ENCODE results near the gene PKDCC.

The PKDCC gene

GRCh38 chr2:42089340-42089925, 41.6 kb downstream of the PKDCC start:
- no peak for DNase-seq (ENCODE audit: low read depth)

- no peak for DNase-seq (ENCODE audit: low read depth)
Observed at GRCh38 chr2:42090216-42090615, 42.4 kb downstream of the PKDCC start.

DNA sequence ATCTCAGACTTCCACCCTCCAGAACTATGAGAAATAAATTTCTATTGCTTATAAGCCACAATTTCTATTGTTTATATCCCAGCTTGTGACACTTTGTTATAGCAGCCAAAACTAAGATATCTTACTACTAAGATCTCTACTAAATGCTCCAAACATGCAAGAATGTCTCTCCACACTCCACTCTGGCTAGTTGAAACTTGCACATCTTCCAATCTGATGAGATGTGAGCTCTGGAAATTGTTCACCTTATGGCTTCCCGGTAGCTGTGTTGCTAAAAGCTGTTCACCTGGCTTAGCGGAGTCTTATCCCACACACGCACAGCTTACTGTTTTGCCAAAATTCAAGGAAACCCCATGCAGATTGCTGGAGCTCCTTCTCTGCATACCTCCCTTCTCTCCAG, 43.9 kb downstream of the PKDCC start:
- DNase-seq (ENCODE audit: low read depth), result no peak

DNA sequence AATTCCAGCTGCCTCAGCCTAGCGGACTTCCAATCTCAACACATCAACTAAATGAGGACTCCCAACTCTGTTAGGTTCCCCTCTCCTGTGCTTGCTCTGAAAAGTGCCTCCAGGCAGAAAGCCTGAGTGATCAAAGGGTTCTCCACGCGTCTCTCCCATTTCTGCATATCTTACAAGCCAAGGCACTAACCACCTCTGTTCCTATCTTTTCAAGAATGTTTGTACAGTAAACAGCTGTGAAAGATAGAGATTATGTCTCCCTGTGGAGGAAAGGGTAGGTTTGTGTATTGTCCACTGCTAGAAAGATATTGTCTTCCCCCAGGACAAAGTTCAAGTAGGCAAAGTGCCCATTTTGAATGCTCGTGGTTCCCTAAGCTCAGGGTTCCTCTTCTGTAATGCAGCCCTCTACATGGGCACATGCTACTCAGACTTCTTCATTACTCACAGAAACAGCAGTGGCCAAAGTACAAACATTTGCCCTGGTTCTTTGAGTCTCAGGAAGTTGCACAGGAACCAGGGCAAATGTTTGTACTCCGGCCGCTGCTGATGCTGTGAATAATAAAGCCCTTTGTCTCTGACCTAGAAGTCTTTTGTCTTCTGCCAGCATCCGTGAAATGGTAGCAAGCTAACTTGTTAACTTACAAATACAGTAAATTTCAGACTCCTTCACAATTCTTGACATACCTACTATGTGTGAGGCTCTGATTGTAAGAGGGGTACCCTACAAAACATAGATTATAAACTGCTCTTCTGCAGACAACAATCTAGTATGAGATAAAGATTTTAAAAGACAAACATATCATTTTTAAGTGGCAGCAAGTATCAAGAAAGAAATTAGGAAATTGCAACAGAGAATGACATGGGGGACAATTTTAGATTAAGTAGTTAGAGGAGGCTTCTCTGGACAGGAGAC, 44.5 kb downstream of the PKDCC start:
- no peak for DNase-seq (ENCODE audit: low read depth)

DNA sequence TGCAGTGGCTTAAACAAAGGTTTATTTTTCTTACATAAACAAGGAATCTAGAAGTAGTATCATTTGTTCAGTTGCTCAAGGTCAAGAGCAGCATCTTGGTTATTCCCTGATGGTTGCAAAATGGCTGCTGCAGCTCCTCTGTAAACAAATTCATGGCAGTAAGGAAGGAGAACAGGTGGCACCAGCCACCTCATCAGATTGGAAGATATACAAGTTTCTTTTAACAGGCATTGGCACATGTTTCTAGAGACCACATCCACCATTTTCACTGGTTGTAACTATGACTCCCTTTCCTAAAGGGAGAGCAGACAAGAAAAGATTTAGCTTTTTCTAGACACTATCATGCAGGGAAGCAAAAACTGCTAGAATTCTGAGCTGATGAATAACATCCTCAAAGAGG, 46.3 kb downstream of the PKDCC start:
- no peak for DNase-seq (ENCODE audit: low read depth)

GRCh38 chr2:42095923-42096408, 48.1 kb downstream of the PKDCC start:
- peak; percentile 46 for DNase-seq (ENCODE audit: low read depth)

DNA sequence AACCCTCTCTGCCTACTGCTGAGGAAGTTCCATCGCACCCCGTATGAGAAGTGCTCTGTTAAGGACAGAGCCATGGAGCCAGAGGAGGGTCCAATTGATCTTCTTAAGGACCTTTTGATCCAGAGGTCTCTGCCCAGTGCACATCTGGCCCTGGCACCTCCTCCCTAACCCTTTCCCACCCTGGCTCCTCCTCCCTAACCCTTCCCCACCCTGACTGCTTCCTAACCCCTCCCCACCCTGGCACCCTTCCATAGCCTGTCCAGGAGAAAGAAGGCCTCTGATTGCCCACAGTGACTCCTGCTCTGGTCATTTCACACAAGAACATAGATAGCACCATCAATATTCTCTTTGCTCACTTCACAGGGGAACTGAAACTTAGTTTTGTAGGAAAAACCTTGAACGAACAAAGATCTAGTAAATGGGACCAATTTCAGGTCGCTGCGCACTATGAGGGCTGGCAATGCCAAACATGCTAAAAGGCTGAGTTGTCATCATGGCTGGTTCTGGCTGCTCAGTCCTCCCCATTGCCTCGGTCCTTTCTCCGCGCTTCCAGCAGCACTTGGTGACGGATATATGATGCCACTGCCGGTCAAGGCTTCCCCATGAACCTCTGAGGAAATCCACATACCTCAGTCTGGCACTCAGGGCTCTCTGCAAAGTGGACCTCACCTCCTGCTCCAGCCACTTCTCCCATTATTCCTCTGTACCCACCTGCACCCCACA, 49.2 kb downstream of the PKDCC start:
- no peak for DNase-seq (ENCODE audit: low read depth)

DNA sequence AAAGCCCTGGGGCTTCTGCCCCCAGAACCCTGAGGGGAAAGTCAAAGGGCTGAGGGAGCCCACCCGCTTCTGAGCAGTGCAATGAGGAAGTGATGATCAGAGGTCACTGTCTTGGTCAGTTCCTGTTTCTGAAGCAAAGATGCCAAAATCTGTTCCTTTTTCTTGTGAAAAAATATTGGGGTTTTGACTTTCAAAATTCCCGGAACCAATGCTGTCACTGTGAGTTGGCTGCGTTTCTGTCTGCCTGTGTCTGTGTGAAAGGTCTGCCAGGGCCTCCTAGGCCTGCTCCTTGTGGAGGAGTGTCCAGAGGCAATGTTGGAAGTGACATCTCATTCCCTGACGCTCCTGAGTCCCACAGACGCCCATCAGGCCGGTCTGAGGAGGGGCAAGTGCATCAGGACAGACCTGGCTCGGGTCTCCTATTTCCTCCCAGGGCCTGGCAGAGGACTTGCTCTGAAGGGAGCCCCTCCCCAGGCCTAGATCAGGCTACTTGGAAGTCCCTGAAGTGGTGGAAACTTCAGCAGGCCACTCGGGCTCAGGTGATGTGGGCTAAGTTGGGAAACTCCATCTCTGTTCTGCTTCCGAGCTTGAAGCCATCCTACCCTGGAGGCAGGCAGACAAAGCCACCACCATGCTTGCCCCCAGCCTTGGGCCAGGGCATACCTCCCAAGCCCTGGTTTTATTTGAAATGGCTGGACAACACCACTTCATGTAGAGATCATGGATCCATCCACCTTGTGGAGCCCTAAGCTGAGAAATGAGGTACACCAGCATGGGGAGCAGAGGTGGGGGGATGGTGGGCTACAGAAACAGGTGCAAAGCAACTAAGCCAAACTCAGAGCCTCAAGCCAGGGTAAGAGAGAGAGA, 51.0 kb downstream of the PKDCC start:
- no peak for DNase-seq (ENCODE audit: low read depth)

DNA sequence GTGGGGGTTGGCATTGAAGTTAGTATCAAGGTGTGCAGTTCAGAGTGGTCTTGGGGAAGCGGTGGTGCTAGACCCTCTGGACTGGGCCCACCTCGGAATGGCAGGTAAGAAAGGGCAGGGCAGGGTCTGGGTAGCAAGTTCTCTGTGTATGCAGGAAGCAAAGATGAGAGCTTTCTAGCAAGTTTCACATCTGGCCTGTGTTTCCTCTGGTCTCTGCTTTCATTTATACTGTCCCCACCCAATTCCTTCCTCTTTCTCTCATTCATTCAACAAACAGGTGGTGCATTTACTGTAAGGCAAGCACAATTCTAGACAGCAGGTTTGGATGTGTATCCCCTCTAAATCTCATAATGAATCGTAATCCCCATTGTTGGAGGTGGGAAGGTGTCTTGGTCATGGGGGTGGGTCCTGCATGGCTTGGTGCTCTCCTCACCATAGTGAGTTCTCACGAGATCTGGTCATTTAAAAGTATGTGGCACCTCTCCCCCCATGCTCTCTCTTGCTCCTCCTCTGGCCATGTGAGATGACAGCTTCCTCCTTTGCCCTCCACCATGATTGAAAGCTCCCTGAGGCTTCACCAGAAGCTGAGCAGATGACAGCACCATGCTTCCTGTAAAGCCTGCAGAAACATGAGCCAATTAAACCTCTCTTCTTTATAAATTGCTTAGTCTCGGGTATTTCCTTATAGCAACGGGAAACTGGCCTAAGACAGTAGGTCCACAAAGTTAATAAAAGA, 51.8 kb downstream of the PKDCC start:
- DNase-seq (ENCODE audit: low read depth), result no peak

DNA sequence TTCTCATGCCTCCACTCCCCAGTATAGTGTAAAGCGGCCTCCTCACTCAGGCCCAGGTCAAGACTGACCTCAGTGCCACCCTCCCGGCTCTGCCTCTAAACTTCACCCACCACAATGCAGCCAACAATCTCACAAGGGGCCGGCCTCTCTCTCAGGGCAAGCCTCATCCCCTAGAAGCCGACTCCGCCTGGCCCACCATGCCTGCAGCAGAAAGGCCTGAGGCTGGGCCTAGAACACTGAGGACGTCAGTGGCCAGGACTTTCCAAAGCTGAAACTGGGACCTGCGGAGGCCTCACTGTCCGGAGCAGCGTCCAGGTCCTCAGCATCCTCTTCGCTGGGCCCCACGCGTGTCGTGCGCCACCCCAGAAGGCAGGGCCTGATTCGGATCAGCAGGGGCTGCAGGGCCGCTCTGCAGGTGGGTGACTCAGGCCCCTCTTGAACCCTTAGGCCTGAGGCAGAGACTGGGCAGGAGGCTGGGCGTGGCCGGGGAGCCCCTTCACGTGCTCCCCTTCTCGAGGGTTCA, 52.9 kb downstream of the PKDCC start:
- DNase-seq (ENCODE audit: low read depth), result no peak

GRCh38 chr2:42101206-42102023, 53.6 kb downstream of the PKDCC start:
- DNase-seq (ENCODE audit: low read depth), result peak; percentile 40

- DNase-seq (ENCODE audit: low read depth), result peak; percentile 78
Observed at GRCh38 chr2:42102024-42102590, 54.3 kb downstream of the PKDCC start.

DNA sequence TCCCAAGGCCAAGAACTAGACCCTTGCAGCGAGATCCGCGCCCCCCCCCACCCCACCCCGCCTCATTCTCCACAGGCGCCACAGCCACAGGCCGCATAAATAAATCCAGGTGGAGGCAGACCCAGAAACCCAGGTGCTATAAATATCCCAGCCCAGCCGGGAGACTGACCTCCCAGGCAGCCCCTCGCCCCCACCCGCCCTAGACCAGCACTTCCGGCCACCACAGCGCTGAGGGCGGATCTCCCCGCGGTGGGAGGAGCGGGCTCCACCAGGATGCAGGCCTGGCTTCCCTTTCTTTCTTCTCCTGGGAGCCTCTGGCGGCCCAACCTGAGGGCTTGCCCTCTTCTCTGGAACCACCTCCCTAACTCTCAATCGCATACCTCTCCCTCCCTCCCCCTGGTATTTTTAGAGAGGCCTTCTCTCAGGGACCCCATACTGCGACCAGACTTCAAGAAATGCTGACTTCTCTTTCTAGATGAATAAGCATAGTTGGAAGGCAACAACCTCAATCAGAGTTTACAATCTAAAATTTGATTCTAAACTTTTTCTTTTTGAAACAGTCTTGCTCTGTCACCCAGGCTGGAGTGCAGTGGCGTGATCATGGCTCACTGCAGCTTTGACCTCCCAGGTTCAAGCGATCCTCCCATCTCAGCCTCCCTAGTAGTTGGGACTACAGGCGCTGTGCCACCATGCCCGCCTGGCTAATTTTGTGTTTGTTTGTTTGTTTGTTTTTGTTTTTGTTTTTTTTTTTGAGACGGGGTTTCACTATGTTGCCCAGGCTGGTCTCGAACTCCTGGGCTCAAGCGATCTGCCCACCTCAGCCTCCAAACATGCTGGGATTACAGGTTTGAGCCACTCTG, 55.0 kb downstream of the PKDCC start:
- DNase-seq (ENCODE audit: low read depth), result no peak

- no peak for DNase-seq (ENCODE audit: low read depth)
Observed at GRCh38 chr2:42103829-42104228, 56.0 kb downstream of the PKDCC start.

DNA sequence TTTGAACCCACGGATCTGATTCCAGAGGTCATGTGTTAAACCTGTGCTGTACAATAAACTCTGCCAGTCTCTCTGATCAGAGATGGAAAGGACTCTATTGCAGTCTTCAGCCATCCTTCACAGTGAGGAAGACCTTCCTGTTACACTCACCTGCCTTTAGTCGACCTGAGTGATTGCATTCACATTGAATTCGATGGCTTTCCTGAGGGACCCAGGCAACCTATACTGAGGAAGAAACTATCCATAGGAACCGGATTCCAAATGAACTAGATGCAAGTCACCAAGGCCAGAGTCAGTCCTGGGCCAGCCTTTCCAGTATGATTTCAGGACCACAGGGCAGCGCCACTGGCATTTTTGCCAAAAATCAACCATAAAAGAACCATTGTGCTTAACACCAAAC, 56.8 kb downstream of the PKDCC start:
- DNase-seq (ENCODE audit: low read depth), result no peak

DNA sequence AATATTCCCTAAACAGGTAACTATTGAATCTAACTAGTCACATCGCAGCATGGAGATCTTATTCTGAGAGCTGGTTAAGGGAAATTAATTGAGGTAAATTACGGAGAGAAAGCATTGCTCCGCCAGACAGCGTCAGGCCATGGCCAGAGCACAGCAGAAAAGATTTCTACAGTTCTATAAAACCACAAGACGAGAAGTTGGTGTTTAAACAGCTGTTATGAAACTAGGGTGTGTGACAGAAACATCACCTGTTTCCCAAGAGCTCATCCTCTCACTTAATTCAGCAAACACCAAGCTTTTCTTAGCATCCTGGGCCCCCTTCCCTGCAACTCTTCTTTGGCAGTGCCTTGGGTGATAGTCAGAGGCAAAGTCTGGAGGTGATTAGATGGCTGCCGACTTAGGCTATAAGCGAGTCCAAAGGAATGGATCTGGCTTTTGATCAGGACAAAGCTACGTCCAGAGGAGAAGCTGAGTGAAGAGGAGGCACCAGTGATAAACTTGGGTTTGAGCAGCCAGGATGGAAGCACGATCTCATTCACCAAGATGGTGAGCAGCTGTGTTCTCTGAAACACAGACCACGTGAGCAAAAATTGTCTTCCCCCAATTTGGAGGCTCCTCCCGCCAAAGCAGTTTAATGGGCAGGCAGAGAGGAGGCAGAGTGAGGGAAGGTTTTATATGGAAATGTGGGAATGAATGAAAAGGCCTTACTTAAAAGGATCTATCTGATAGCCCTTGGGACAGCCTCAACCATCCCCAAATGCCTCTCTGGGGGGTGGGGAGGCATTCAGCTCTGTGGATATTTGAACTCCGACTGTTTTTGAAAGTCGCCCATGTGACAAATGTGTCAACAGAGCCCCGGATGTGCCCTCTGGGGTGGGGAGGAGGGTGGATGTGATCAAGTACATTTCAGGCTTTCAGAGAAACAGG, 57.8 kb downstream of the PKDCC start:
- DNase-seq (ENCODE audit: low read depth), result peak; percentile 47

DNA sequence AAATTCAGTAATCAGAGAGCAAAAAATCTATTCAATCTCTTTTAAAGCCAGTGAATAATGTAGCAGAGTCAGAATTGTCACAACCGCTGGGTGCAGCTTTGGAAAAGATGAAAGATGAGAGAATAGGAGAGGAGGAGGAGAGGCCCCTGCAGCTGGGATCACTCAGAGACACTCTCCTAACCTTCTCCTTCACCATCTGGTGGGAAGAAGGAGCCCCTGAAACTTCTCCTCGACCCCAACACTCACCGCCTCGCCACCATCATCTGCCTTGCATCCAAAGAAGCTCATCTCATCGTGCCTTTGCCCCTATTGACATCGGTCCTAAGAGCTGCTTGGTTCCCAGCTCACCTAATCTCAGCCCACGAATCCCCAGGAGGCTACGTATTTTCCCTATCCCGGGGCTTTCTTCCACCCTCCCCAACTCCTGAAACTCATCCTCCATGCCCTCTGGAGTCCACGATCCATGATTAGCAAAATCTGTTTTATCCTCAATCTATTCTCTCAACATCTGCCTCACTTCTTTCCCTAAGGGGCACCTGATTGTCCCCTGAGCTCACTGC, 58.5 kb downstream of the PKDCC start:
- no peak for DNase-seq (ENCODE audit: low read depth)
